ENCODE data around the gene GCNA. TPM values are rescaled to one million over a fixed set of nuclear protein-coding genes. Genes with fewer than 3 reads are reported as not detected.
"Not testable (repeated sequence)": the region's sequence is repeated elsewhere in the genome, so short reads cannot be mapped to it uniquely, and the experiment has no call there.

Gene GCNA
- total and polyA plus RNA-seq, 9 donors: 0.46 to 2.3 (median 0.98) TPM

DNA sequence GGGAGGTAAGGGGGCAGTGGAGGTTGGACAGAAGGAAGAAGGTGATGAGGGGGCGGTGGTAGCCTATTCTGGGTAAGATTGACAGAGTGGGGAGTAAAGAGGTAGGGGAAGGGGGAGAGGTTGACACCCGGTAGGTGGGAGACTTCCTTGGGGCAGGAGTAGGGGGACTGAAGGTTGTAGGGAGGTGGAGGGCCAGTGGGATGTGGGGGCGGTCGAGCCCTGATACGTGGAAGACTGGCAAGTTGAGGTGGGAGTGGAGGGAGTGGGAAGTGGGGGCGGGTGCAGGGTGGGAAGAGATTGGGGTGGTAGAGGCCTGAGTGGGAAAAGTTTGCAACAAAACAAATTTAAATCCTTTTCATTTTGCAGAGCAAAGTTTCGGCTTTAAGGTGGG is 1.7 kb downstream of the GCNA start:
- no peak overlapping the region for H3K27ac ChIP-seq
- H3K27me3 ChIP-seq: no peaks in the 10 kb centered on the region
- no peaks in the 10 kb centered on the region for H3K9me3 ChIP-seq
- intact Hi-C loops (cut with DNase I): loop anchor here in 1 of 4 donors (10.0 kb wide), 1 partner anchor 185 kb away; no protein-coding TSS in a partner anchor
- DNase-seq: no peak
- no peaks in the 10 kb centered on the region for H3K36me3 ChIP-seq
- 75 to 80% (median 79%) methylated on average over 7 of the region's 7 CpGs for WGBS, 3 donors
- no peaks in the 10 kb centered on the region for H3K4me1 ChIP-seq (ENCODE audit: insufficient read depth)
- TF ChIP-seq POLR2A (IDR thresholded peaks at IDR 0.05) (no peak), EP300 (IDR thresholded peaks at IDR 0.05) (no peak)
- TF ChIP-seq, protein P1, sequence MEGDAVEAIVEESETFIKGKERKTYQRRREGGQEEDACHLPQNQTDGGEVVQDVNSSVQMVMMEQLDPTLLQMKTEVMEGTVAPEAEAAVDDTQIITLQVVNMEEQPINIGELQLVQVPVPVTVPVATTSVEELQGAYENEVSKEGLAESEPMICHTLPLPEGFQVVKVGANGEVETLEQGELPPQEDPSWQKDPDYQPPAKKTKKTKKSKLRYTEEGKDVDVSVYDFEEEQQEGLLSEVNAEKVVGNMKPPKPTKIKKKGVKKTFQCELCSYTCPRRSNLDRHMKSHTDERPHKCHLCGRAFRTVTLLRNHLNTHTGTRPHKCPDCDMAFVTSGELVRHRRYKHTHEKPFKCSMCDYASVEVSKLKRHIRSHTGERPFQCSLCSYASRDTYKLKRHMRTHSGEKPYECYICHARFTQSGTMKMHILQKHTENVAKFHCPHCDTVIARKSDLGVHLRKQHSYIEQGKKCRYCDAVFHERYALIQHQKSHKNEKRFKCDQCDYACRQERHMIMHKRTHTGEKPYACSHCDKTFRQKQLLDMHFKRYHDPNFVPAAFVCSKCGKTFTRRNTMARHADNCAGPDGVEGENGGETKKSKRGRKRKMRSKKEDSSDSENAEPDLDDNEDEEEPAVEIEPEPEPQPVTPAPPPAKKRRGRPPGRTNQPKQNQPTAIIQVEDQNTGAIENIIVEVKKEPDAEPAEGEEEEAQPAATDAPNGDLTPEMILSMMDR (IDR thresholded peaks at IDR 0.05): no peak
- H3K4me3 ChIP-seq: no peak overlapping the region

DNA sequence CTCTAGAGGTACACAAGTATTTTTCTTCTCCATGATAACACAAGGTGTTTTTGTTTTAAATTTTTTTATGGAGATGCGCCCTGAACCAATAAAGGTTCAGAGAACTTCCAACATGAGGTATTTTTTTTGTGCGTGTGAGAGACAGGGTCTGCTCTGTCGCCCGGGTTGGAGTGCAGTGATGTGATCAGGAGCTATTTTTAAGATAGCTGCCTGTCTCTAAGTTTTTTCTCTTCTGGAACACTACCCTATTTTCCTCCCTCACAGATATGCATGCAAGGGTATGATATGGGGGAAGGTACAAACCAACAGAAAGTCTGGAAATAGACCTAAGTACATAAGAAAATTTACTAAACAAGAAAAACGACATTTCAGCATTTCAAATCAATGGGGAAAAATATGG is 3.0 kb downstream of the GCNA start:
- TF ChIP-seq EP300 (IDR thresholded peaks at IDR 0.05): no peak
- no peak for TF ChIP-seq POLR2A (IDR thresholded peaks at IDR 0.05)
- TF ChIP-seq, protein P1 (IDR thresholded peaks at IDR 0.05): no peak
- H3K9me3 ChIP-seq: no peaks in the 10 kb centered on the region
- intact Hi-C loops (cut with DNase I): no loop called here
- H3K4me3 ChIP-seq: no peak overlapping the region
- no peak for DNase-seq
- 64 to 67% (median 66%) methylated on average over 5 of the region's 5 CpGs for WGBS, 3 donors
- H3K4me1 ChIP-seq (ENCODE audit: insufficient read depth): no peaks in the 10 kb centered on the region
- H3K36me3 ChIP-seq: no peaks in the 10 kb centered on the region
- H3K27me3 ChIP-seq: no peaks in the 10 kb centered on the region
- no peak overlapping the region for H3K27ac ChIP-seq

DNA sequence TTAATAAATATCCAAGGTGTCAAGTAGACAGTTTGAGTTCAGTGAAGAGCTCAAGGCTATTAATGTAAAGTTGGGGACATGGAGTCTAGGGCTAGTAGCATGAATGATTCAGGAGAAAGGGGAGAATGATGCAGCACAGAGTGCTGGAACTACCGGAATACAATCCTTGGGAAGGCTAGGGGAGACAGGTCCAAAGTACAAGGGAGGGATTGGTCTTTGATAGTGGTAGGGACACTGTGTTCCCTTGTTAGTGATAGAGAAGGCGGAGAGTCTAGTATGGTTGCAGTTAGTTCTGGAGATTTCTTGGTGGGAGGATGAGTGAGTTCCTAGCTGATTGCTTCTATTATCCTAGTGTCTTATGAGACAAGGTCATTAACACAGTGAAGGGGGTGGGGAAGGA is 8.7 kb downstream of the GCNA start:
- no peaks in the 10 kb centered on the region for H3K4me1 ChIP-seq (ENCODE audit: insufficient read depth)
- 49 to 67% (median 51%) methylated on average over 2 of the region's 2 CpGs for WGBS, 3 donors
- intact Hi-C loops (cut with DNase I): no loop called here

DNA sequence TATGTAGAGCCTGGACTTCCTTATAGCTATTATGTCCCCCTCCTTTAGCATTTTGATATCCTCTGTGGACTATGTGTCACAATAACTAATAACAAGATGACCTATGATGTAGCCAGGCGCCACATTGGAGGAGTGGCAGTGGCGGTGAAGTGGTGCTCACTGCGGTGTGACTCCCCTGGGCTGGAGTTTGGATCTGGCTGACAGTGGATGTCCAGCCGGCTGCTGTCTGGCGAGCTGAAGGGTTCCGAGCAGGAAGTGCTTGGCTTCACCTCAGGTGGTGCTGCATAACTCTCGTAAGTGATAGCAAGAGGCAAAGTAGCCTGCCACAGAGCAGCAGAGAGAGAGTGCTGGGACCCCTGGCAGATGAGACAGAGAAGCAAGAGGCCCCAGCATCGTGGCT is 15.0 kb downstream of the GCNA start:
- H3K36me3 ChIP-seq; H3K4me1 ChIP-seq (ENCODE audit: insufficient read depth); H3K27me3 ChIP-seq; DNase-seq; intact Hi-C loops (cut with DNase I); H3K9me3 ChIP-seq; H3K4me3 ChIP-seq; H3K27ac ChIP-seq: not testable (repeated sequence)
- 82 to 86% (median 84%) methylated on average over 7 of the region's 8 CpGs for WGBS, 3 donors

More for the DNA sequence above, 8.7 kb downstream of the GCNA start:
- Histone ChIP-seq H3K27ac (no peak overlapping the region), H3K4me3 (no peak overlapping the region), H3K36me3 (no peaks in the 10 kb centered on the region), H3K27me3 (no peaks in the 10 kb centered on the region), H3K9me3 (no peaks in the 10 kb centered on the region)
- TF ChIP-seq POLR2A (IDR thresholded peaks at IDR 0.05) (no peak), EP300 (IDR thresholded peaks at IDR 0.05) (no peak)
- TF ChIP-seq, protein P1 (IDR thresholded peaks at IDR 0.05): no peak
- DNase-seq: no peak

DNA sequence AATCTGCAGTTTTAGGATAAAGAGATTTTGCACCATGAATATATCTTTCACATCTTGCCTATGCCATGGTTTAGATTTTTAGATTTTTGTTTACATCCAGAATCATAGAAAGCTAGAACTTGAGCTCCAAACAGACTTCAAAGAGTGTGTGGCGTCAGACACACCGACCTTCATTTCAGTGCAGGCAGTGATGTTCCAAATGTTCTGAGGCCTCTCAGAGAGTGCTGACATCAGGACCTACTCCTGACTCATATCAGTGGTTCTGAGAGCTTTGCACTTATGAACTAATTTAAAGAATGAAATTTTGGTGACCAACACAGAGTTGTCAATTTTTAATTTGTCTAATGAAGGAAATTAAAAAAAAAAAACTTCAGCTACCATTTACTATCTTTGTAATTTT is 21.7 kb downstream of the GCNA start:
- DNase-seq: no peak
- Histone ChIP-seq H3K36me3 (no peaks in the 10 kb centered on the region), H3K4me3 (no peak overlapping the region), H3K4me1 (ENCODE audit: insufficient read depth) (no peaks in the 10 kb centered on the region), H3K9me3 (no peaks in the 10 kb centered on the region), H3K27ac (no peak overlapping the region), H3K27me3 (no peaks in the 10 kb centered on the region)
- TF ChIP-seq, protein P1 (IDR thresholded peaks at IDR 0.05): no peak
- TF ChIP-seq EP300 (IDR thresholded peaks at IDR 0.05) (no peak), POLR2A (IDR thresholded peaks at IDR 0.05) (no peak)
- intact Hi-C loops (cut with DNase I): no loop called here
- 67 to 83% (median 67%) methylated on average over 2 of the region's 2 CpGs for WGBS, 3 donors
